ENCODE data around the gene RAB27A. TPM values are rescaled to one million over a fixed set of nuclear protein-coding genes. Genes with fewer than 3 reads are reported as not detected.

The RAB27A gene
- total RNA-seq, 1 experiment from 2014 or later = 8.0 TPM

- CTCF ChIA-PET = no interaction called here
- Histone ChIP-seq H3K9me3 (ENCODE audit: control insufficient read depth, insufficient read depth, low read depth, low read length) (no peaks in the 10 kb centered on the region), H3K27ac (ENCODE audit: low read length) (no peak overlapping the region), H3K36me3 (ENCODE audit: control insufficient read depth, insufficient read depth, low read length) (no peaks in the 10 kb centered on the region), H3K4me3 (ENCODE audit: low read depth in 2 of 2, low read length in 2 of 2) (no peak overlapping the region), H3K4me1 (ENCODE audit: control insufficient read depth, insufficient read depth, low read length) (no peaks in the 10 kb centered on the region), H3K27me3 (ENCODE audit: control insufficient read depth, insufficient read depth, low read length) (no peaks in the 10 kb centered on the region)
- TF ChIP-seq SIN3A (IDR thresholded peaks at IDR 0.05; ENCODE audit: borderline replicate concordance, insufficient read depth, low read depth, low read length) (no peak), POLR2AphosphoS5 (IDR thresholded peaks at IDR 0.05; ENCODE audit: low read depth, low read length) (no peak), CTCF (IDR thresholded peaks at IDR 0.05) (no peak), TCF7L2 (IDR thresholded peaks at IDR 0.05; ENCODE audit: low read depth, low read length) (no peak), REST (IDR thresholded peaks at IDR 0.05; ENCODE audit: insufficient read depth in 1 of 2, low read depth in 2 of 2, low read length in 1 of 2) (no peak)
- intact Hi-C loops (cut with micrococcal nuclease; ENCODE audit: unreplicated experiment) = no loop called here
- in situ Hi-C loops (cut with HindIII; ENCODE audit: low pct_unique_long_range_greater_than_20kb, low sequenced_read_pairs) = no loop called here
- no peak for DNase-seq (ENCODE audit: low read depth, low spot score)
- BruUV-seq (replicated peaks) = no TSS peak
- ATAC-seq = no peak
- POLR2A ChIA-PET = no interaction called here
Measured at GRCh38 chr15:55220606-55221005, 69.0 kb downstream of the RAB27A start.

GRCh38 chr15:55218056-55218455 lies 71.6 kb downstream of the RAB27A start:
- no TSS peak for BruUV-seq (replicated peaks)

More at GRCh38 chr15:55218056-55218455, 71.6 kb downstream of the RAB27A start:
- DNase-seq (ENCODE audit: low read depth, low spot score) (no peak), ATAC-seq (no peak)
- ChIA-PET CTCF (no interaction called here), POLR2A (no interaction called here)
- H3K27me3 ChIP-seq (ENCODE audit: control insufficient read depth, insufficient read depth, low read length) = no peaks in the 10 kb centered on the region
- H3K4me3 ChIP-seq (ENCODE audit: low read depth in 2 of 2, low read length in 2 of 2) = no peak overlapping the region
- H3K4me1 ChIP-seq (ENCODE audit: control insufficient read depth, insufficient read depth, low read length) = no peaks in the 10 kb centered on the region
- H3K9me3 ChIP-seq (ENCODE audit: control insufficient read depth, insufficient read depth, low read depth, low read length) = no peaks in the 10 kb centered on the region
- TF ChIP-seq TCF7L2 (IDR thresholded peaks at IDR 0.05; ENCODE audit: low read depth, low read length) (no peak), POLR2AphosphoS5 (IDR thresholded peaks at IDR 0.05; ENCODE audit: low read depth, low read length) (no peak), SIN3A (IDR thresholded peaks at IDR 0.05; ENCODE audit: borderline replicate concordance, insufficient read depth, low read depth, low read length) (no peak), CTCF (IDR thresholded peaks at IDR 0.05) (no peak), REST (IDR thresholded peaks at IDR 0.05; ENCODE audit: insufficient read depth in 1 of 2, low read depth in 2 of 2, low read length in 1 of 2) (no peak)
- H3K27ac ChIP-seq (ENCODE audit: low read length) = no peak overlapping the region
- intact Hi-C loops (cut with micrococcal nuclease; ENCODE audit: unreplicated experiment) (no loop called here), in situ Hi-C loops (cut with HindIII; ENCODE audit: low pct_unique_long_range_greater_than_20kb, low sequenced_read_pairs) (no loop called here)
- H3K36me3 ChIP-seq (ENCODE audit: control insufficient read depth, insufficient read depth, low read length) = no peaks in the 10 kb centered on the region
